SK-N-SH (cell line): ENCODE measurements around the gene CFAP74. TPM values are rescaled to one million over a fixed set of nuclear protein-coding genes. Genes with fewer than 3 reads are reported as not detected.
A peak's percentile ranks its signal among the peaks of the same experiment; 100 is the strongest.

Experiments used
- CTCF ChIA-PET: fragments of 300-600, 350-600 bp; formaldehyde crosslinking; extraction: SDS; loops from one replicate; lab custom pipeline; 2021; lab: Yijun Ruan, JAX
- POLR2A ChIA-PET: fragments of 350-600 bp; sonication (Branson Sonifier 250); formaldehyde crosslinking; extraction: SDS; loops from one replicate; lab custom pipeline; 2020; ENCODE audit warnings: antibody characterized with exemption, inconsistent platforms; lab: Yijun Ruan, JAX
- DNase-seq: peaks from one replicate; pipeline ENCODE4 v3.0.0; 2012
- H2AFZ ChIP-seq: fragments of 200-600 bp; sonication (generic); 2 replicates; pipeline ENCODE4 v1.8.1; 2016; ENCODE audit warnings: antibody characterized with exemption, mild to moderate bottlenecking, low read depth
- H3F3A ChIP-seq: fragments of 200-600 bp; sonication (generic); replicated peaks from 2 replicates; pipeline ENCODE3; 2016; ENCODE audit warnings: antibody characterized with exemption, mild to moderate bottlenecking; ENCODE audit not compliant: insufficient read depth
- H3K27ac ChIP-seq, 2 experiments: fragments of 200-500 bp in 1 of 2; fragments of 200-600 bp in 1 of 2; sonication (Bioruptor generic) in 1 of 2; sonication (generic), shearing (Covaris generic) in 1 of 2; 2 replicates each; pipeline versions ENCODE4 v1.5.1 to v1.6.1; 2014 to 2016; ENCODE audit warnings: low read depth in 2 of 2, inconsistent platforms in 1 of 2, low read length in 1 of 2, mild to moderate bottlenecking in 1 of 2, mixed read lengths in 1 of 2
- H3K27me3 ChIP-seq: fragments of 200-600 bp; sonication (generic), shearing (Covaris generic); 2 replicates; pipeline ENCODE4 v1.6.1; 2016; ENCODE audit warnings: mixed run types; ENCODE audit not compliant: insufficient read depth
- H3K36me3 ChIP-seq, 2 experiments: fragments of 200-500 bp in 1 of 2; fragments of 200-600 bp in 1 of 2; sonication (Bioruptor generic) in 1 of 2; sonication (generic) in 1 of 2; replicated peaks in 1 of 2; 2 replicates each; pipeline versions ENCODE3 to v1.5.1; 2014 to 2016; ENCODE audit warnings: low read length in 1 of 2, mild to moderate bottlenecking in 1 of 2; ENCODE audit not compliant: insufficient read depth in 2 of 2, control insufficient read depth in 1 of 2
- H3K4me1 ChIP-seq, 2 experiments: fragments of 200-500 bp in 1 of 2; fragments of 200-600 bp in 1 of 2; sonication (Bioruptor generic) in 1 of 2; sonication (generic), shearing (Covaris generic) in 1 of 2; 2 replicates each; pipeline versions ENCODE4 v1.5.1 to v1.6.1; 2014 to 2016; ENCODE audit warnings: low read depth in 1 of 2, low read length in 1 of 2, mixed run types in 1 of 2; ENCODE audit not compliant: insufficient read depth in 2 of 2, control insufficient read depth in 1 of 2
- H3K4me2 ChIP-seq: fragments of 200-600 bp; sonication (generic), shearing (Covaris generic); 2 replicates; pipeline ENCODE4 v1.6.1; 2017; ENCODE audit warnings: mixed run types
- H3K4me3 ChIP-seq, 2 experiments: fragments of 200-500 bp in 1 of 2; fragments of 200-600 bp in 1 of 2; sonication (Bioruptor generic) in 1 of 2; sonication (generic), shearing (Covaris generic) in 1 of 2; 2 replicates each; pipeline versions ENCODE4 v1.5.1 to v1.8.1; 2014 to 2016; ENCODE audit warnings: low read depth in 2 of 2, inconsistent platforms in 1 of 2, low read length in 1 of 2, mild to moderate bottlenecking in 1 of 2, mixed read lengths in 1 of 2, moderate library complexity in 1 of 2
- H3K79me2 ChIP-seq: fragments of 200-600 bp; sonication (generic); 2 replicates; pipeline ENCODE4 v1.8.1; 2017; ENCODE audit warnings: mild to moderate bottlenecking; ENCODE audit not compliant: insufficient read depth
- H3K9ac ChIP-seq: fragments of 200-600 bp; sonication (generic); 2 replicates; pipeline ENCODE4 v1.6.1; 2017; ENCODE audit warnings: mixed run types
- H3K9me2 ChIP-seq: fragments of 200-600 bp; sonication (generic); 2 replicates; pipeline ENCODE4 v1.6.1; 2017; ENCODE audit warnings: mixed run types
- H3K9me3 ChIP-seq: fragments of 200-600 bp; sonication (generic); 2 replicates; pipeline ENCODE4 v1.6.1; 2017; ENCODE audit warnings: mixed run types, mild to moderate bottlenecking, moderate library complexity
- H4K20me1 ChIP-seq: fragments of 200-600 bp; sonication (generic); 2 replicates; pipeline ENCODE4 v1.6.1; 2017; ENCODE audit warnings: mild to moderate bottlenecking, mixed run types; ENCODE audit not compliant: insufficient read depth
- CHD2 ChIP-seq: fragments of 150-350 bp; IDR thresholded peaks from 2 replicates; pipeline ENCODE4 v1.6.1; 2018; ENCODE audit warnings: low read length; ENCODE audit not compliant: partially characterized antibody
- CTCF ChIP-seq: fragments of 200-600 bp; sonication (generic); IDR thresholded peaks from 2 replicates; pipeline ENCODE4 v1.6.1; 2017; ENCODE audit warnings: antibody characterized with exemption, mild to moderate bottlenecking, moderate library complexity
- ELF1 ChIP-seq: IDR thresholded peaks from 2 replicates; pipeline ENCODE4 v1.4.0; 2012
- EZH2phosphoT487 ChIP-seq: fragments of 200-600 bp; sonication (generic); IDR thresholded peaks from 2 replicates; pipeline ENCODE4 v1.6.1; 2017; ENCODE audit warnings: low read depth, mixed run types, mild to moderate bottlenecking, antibody characterized with exemption, moderate library complexity, borderline replicate concordance
- FOXJ3 ChIP-seq: sonication (generic); formaldehyde crosslinking; IDR thresholded peaks from 2 replicates; pipeline ENCODE4 v1.5.1; 2020; ENCODE audit warnings: mild to moderate bottlenecking, missing genetic modification reagents
- GATA2 ChIP-seq: sonication (generic); formaldehyde crosslinking; IDR thresholded peaks from 2 replicates; pipeline ENCODE4 v1.5.0; 2020; ENCODE audit warnings: mild to moderate bottlenecking, missing genetic modification reagents
- JUND ChIP-seq: IDR thresholded peaks from 2 replicates; pipeline ENCODE4 v1.4.0; 2012
- POLR2AphosphoS5 ChIP-seq: IDR thresholded peaks from 2 replicates; pipeline ENCODE4 v1.6.1; 2012; ENCODE audit warnings: low read depth, low read length
- RCOR1 ChIP-seq: fragments of 150-350 bp; IDR thresholded peaks from 2 replicates; pipeline ENCODE4 v1.6.1; 2017; ENCODE audit warnings: antibody characterized with exemption, low read length
- REST ChIP-seq: IDR thresholded peaks from 2 replicates; pipeline ENCODE4 v1.6.1; 2012; ENCODE audit warnings: mild to moderate bottlenecking, low read depth, low read length, moderate library complexity
- RXRA ChIP-seq: IDR thresholded peaks from 2 replicates; pipeline ENCODE4 v1.4.0; 2012; ENCODE audit warnings: low read depth, mild to moderate bottlenecking, borderline replicate concordance
- SIN3A ChIP-seq: IDR thresholded peaks from 2 replicates; pipeline ENCODE4 v1.6.1; 2012; ENCODE audit warnings: low read depth, mild to moderate bottlenecking, low read length, moderate library complexity, borderline replicate concordance
- TAF1 ChIP-seq: IDR thresholded peaks from 2 replicates; pipeline ENCODE4 v1.6.1; 2012; ENCODE audit warnings: low read depth, mild to moderate bottlenecking, low read length, moderate library complexity, borderline replicate concordance
- TEAD4 ChIP-seq: IDR thresholded peaks from 2 replicates; pipeline ENCODE4 v1.4.0; 2012; ENCODE audit warnings: mild to moderate bottlenecking, borderline replicate concordance; ENCODE audit not compliant: insufficient read depth
- USF1 ChIP-seq: IDR thresholded peaks from 2 replicates; pipeline ENCODE4 v1.4.0; 2012; ENCODE audit warnings: low read depth, borderline replicate concordance
- USF2 ChIP-seq: fragments of 150-350 bp; IDR thresholded peaks from 2 replicates; pipeline ENCODE4 v1.6.1; 2017; ENCODE audit warnings: antibody characterized with exemption, low read length, low read depth, borderline replicate concordance
- ZBTB33 ChIP-seq: IDR thresholded peaks from 2 replicates; pipeline ENCODE4 v1.4.0; 2012; ENCODE audit warnings: low read depth, borderline replicate concordance
- WGBS: methylation state at CpG from one replicate; pipeline ENCODE4 v1.1.6; 2017; ENCODE audit warnings: low lambda C conversion rate; 5-methylcytosine and 5-hydroxymethylcytosine counted together
- polyA plus RNA-seq, 3 experiments: library from polyadenylated mRNA; depleted of rRNA; stranded (reverse); fragments of >200 nt; gene quantifications; 2 replicates each; pipeline ENCODE4 v1.2.3, GENCODE V29; 2012

Gene CFAP74
- polyA plus RNA-seq (2012; rRNA removed), result not detected in 2 replicates
- 0.01 and 0.04 TPM in 2 replicates for polyA plus RNA-seq (2012; cell fraction: cytosol; rRNA removed)
- 0.04 and 0.29 TPM in 2 replicates for polyA plus RNA-seq (2012; cell fraction: nucleus; rRNA removed)

GRCh38 chr1:2003541-2004131, at the start of gene CFAP74:
CFAP74 (minus strand) TSS chr1:2003786; CDS start chr1:1990956, 12,830 bp downstream.
- POLR2A ChIA-PET, result no interaction called here
- Histone ChIP-seq H3K27me3 (no peaks in the 10 kb centered on the region), H3K4me2 (no peak within 1 kb of the TSS), H3K36me3 (no peaks in the 10 kb centered on the region), H3K4me1 (no peaks in the 10 kb centered on the region), H4K20me1 (no peaks in the 10 kb centered on the region), H3K9me2 (no peaks in the 10 kb centered on the region), H3F3A (no peaks in the 10 kb centered on the region), H2AFZ (no peak within 1 kb of the TSS), H3K27ac (no peak within 1 kb of the TSS), H3K9me3 (no peaks in the 10 kb centered on the region), H3K79me2 (no peaks in the 10 kb centered on the region), H3K4me3 (peak within 1 kb of the TSS in 1 of 2 experiments; percentile 15; a peak in 1 of 4 replicates), H3K9ac (no peak within 1 kb of the TSS)
- 37% methylated on average over 26 of the region's 49 CpGs for WGBS
- no peak for TF ChIP-seq USF1
- TF ChIP-seq TAF1, result no peak
- no peak for TF ChIP-seq ELF1
- CTCF ChIA-PET, result interaction anchor here (1.1 to 1.9 kb wide), 2 partner anchors 41 to 60 kb away, joined by 3 to 7 read pairs; no protein-coding TSS in a partner anchor
- peak; percentile 86 for DNase-seq

GRCh38 chr1:2053217-2053616, 49.6 kb upstream of the CFAP74 start:
- H3K9me3 ChIP-seq, result no peaks in the 10 kb centered on the region
- WGBS, result 89% methylated on average over 17 of the region's 17 CpGs
- no peak overlapping the region for H3K27ac ChIP-seq
- CTCF ChIA-PET, result interaction anchor here (1.3 to 1.5 kb wide), 2 partner anchors 8 to 93 kb away, joined by 4 to 5 read pairs; no protein-coding TSS in a partner anchor
- no peak for DNase-seq
- H3K4me3 ChIP-seq, result no peak overlapping the region
- no peaks in the 10 kb centered on the region for H3K27me3 ChIP-seq
- H3F3A ChIP-seq, result no peaks in the 10 kb centered on the region
- POLR2A ChIA-PET, result no interaction called here
- H4K20me1 ChIP-seq, result no peaks in the 10 kb centered on the region
- H3K4me1 ChIP-seq, result peaks cover 0 to 17% of the 10 kb centered on the region in 2 experiments; a peak in 1 of 4 replicates
- no peak overlapping the region for H3K4me2 ChIP-seq
- no peaks in the 10 kb centered on the region for H3K9me2 ChIP-seq
- no peaks in the 10 kb centered on the region for H3K36me3 ChIP-seq
- no peak overlapping the region for H2AFZ ChIP-seq
- no peaks in the 10 kb centered on the region for H3K79me2 ChIP-seq
- H3K9ac ChIP-seq, result no peak overlapping the region
- TF ChIP-seq USF2 (no peak), ELF1 (no peak), FOXJ3 (no peak), SIN3A (no peak), JUND (no peak), ZBTB33 (no peak), REST (no peak), TEAD4 (no peak), CTCF (no peak), EZH2phosphoT487 (no peak), CHD2 (no peak), RCOR1 (no peak), POLR2AphosphoS5 (no peak), GATA2 (no peak), RXRA (no peak)
